ENCODE results near the gene NFKBIZ. TPM values are rescaled to one million over a fixed set of nuclear protein-coding genes. Genes with fewer than 3 reads are reported as not detected.

The NFKBIZ gene
- total RNA-seq, 1 donor from 2014 or later: 7.2 TPM

DNA sequence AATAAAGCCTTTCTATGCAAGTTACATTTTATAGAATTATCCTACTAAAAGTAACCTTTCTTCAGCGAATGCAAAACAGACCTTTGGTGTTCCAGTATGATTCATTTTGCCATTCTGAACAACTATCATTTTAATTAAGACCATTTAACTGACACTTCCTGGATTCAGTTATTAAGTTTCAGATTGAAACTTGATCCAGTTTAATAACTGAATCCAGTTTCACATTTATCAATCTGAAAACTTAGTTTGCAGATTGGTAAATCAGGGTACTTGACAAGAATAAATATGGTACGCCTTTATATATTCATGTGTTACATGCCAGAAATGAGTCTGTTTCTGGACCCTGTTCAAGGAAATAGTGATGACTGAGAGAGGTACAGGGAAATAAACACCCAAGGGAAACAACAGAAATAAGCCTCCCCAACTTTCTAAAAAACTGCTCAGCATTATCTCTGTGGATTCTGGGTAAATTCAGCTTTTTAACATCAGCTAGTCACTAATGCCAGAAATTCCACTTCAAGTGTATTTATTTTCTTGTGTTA is 23.3 kb upstream of the NFKBIZ start:
- DNase-seq (ENCODE audit: low read depth in 2 of 2): peak in 1 of 2 donors; percentile 32

DNA sequence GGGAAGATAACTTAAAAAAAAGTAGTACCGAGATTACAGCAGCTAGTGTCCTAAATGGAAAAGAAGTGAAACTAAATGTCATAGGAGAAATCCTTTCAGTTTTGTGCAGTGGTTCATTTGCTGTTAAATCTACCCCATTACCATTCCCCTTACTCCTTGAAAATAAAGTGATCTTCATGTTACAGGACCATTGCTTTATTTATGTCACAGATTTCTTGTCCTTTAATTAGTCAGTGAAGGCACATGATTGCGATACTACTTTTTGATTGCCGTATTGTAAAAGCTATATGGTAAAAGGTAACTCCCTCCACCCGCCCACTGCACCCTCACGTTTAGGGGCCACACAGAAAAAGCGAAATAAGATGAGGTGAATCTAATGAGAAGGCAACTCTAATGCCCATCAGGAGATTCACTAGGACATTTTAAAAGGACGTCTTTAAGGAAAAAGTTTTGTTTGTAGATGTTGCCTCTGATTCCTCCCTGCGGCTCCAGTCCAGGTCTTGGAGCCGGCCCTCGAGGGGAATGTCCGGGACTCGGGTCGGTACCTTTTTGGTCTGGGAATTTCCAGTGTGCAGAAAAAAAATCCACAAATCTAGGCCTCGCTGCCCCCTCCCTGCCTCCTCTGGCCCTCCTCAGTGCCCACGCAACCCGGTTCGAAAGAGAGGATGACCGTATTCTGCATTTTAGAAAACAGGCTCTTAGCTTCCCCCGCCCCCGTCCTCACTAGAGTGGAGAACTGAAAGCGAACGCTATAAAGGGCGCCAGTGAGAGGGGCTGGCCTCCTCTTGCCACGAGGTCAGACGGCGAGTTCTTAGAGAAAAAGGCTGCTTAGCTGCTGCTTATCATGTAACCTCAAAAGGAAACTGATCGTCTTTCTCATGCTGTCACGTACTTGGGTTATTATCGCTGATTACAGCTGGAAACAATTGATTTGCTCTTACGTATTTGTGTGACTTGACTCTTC is 21.8 kb upstream of the NFKBIZ start:
- peak; percentile 55 to 86 for DNase-seq (ENCODE audit: low read depth in 2 of 2)

DNA sequence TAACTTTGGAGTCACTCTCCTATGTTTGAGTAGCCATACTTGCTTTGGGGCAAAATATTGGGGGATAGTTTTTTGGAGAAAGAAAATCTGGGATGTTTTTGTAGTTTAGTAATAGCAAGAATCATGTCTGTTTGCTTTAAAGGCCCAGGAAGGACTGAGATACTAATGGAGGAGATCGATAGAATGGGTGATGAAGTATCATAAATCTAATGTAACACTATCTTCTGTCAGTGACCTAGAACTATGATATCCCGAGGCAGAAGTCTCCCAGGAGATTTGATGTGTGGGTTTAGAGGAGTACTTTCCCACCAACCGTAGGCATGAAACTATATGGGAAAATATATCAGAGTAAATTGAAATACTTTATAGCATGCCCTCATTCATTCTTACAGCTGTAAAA is 21.0 kb upstream of the NFKBIZ start:
- no peak for DNase-seq (ENCODE audit: low read depth in 2 of 2)

DNA sequence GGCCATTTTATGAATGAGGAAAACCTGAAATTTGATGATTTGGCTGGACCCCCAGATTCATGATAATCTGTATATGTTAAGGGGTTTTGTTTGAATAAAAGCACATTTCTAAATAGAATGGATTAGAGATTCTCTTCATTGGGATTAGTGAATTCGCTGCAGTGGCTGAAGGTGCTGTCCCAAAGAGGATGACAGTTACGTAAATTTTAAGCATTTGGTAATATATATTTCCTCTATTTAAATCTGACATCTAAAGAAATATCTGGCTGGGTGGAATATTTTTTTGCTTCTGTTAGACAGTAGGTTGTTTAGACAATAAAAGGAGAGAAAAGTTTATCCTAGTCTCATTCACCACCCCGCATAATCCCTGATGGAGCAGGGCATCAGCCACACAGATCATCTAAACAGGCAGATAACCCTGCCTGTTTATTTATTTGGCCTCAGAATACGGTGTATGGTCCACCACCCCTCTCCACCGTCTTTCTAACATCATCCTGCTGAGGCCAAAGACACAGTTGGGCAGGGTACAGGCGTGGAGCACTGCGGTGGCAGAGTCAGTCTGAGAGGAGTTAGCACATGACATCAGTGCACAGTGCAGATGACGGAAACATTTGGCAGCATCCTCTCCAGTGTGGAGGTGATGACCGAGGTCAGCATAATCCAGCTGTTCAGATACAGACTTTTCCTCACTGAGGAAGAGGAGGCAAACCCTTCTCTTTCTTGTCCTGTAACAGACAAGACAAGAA is 20.4 kb upstream of the NFKBIZ start:
- DNase-seq (ENCODE audit: low read depth in 2 of 2): peak; percentile 60 to 61

DNA sequence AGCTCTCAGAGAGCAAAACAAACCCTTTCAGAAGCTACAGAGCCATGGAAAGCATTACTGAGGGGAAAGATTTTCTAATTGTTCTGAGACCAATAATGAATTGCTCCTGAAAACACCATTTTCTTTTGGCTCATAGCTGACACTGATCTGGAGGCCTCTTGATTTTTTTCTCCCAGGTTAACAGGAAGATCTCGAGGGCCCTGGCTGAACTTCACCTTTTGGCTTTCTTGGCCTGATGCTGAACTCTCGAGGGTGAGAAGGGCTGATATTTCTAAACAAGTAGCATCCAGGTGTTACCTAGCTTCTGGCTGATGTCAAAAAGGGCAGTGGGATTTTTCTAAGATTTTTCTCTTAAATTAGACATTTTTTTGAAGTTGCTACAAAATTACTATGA is 19.9 kb upstream of the NFKBIZ start:
- no peak for DNase-seq (ENCODE audit: low read depth in 2 of 2)

DNA sequence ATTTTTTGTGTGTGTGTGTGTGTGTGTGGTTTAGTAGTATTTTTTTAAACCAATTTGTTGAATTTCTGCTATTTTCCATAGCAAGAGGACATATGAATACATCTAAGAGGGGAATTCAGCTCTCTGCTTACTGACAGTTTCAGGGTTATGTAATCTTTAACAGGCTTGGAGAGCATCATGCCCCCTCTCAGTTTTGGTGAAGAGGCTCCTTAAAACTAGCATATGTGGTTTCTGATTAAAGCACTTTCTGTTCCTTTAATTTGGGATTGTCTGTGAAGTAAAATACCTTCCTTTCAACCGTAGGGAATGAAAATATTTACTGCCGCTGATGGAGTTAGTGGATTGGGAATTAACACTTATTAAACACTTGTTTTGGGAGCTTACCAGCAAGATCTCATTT is 19.4 kb upstream of the NFKBIZ start:
- DNase-seq (ENCODE audit: low read depth in 2 of 2): no peak

DNA sequence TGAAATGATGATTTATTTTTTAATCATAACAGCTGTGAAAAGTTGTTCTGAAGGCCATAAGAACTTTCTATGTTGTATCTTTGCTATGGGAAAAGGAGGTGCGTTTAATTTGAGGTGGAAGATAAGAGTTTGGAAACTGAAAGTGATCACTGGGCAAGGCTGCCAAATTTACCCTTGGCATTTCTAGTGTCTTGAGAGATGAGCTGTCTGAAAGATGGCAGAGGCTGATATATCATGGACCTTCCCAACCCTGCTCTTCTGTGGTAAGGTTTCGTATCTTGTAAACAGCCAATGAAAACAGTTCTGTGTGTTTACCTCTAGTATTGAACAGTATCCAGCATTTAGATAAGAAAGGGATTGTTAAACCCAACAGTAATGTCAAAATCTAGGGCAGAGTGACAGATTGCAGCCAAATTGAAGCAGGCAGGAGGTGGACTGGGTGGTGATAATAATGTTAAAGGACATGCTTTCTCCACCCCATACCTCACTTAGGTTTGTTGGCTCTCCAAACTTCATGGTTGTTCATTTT is 15.8 kb upstream of the NFKBIZ start:
- DNase-seq (ENCODE audit: low read depth in 2 of 2): no peak

DNA sequence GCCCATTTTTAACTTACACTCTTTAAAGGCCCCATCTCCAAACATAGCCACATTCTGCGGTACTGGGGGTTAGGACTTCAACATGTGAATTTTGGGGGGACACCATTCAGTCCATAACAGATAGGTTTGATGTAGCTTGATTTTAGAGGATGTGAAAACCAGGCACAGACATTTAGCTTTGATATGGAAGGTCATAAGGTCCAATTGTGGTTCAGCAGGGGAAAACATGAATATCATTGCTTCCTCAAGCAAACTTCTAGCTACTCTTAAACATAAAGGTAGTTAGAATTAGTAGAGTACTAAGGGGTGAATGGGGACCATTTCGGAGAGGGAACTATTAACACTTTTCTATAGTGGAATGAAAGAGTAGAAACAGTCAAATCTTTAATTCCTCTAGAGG is 13.6 kb upstream of the NFKBIZ start:
- no peak for DNase-seq (ENCODE audit: low read depth in 2 of 2)

DNA sequence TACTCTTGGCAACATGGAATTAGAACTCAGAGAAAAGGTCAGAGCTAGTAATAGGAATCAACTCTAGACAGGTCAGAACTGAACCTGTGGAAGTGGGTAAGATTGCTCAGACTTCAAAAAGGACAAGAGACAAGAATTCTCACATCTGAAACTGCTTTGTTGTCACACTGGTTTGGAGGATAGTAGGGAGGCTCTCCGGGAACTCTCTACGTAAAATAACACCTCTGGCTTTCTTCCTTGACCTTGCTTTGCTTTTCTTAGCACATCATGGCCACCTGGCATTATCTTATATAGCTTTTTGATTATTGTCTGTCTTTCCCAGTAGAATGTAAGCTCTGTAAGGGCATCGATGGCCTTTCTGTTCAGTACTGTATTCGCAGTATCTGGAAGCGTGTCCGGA is 13.2 kb upstream of the NFKBIZ start:
- DNase-seq (ENCODE audit: low read depth in 2 of 2): no peak

DNA sequence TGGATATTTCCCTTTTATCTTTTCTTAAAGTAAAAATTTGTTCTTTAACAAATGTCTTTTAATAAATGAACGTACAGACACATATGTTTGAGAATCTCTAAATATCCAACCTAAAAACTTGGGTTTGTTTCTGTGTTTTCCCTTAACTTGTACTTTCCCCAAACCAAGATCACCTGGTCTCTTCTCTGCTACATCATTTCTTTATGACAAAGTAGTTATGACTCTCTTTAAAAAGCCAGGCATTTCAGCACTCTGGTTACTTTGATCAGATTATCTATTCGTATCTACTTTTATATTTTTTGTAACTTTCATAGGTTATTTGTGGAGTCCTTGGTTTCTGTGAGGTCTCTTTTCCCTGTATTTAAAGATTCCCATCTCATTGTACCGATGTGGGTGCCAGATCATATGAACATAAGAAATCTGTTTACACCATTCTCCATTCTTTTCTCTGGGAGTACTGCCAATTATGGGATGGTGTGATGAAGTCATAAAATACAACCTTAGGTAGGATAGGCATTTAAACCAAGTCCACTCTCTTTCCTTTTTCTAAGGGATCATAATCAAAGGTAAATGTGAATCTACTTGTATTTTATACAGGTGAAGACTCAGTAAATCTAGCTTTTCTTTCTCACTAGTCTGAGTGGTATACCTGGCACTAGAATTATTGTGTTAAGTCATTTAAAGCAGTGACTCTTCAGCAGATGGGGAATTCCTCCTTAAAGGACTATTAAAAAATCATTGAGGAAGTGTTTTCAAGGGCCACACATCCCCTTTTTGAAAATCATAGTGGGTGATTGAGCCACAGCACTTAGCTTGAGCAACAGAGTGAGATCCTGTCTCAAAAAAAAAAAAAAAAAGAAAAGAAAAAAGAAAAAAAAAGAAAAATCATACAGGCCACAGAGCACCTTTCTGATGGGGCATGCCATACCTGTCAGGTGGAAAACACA is 12.4 kb upstream of the NFKBIZ start:
- DNase-seq (ENCODE audit: low read depth in 2 of 2): peak; percentile 64 to 87

DNA sequence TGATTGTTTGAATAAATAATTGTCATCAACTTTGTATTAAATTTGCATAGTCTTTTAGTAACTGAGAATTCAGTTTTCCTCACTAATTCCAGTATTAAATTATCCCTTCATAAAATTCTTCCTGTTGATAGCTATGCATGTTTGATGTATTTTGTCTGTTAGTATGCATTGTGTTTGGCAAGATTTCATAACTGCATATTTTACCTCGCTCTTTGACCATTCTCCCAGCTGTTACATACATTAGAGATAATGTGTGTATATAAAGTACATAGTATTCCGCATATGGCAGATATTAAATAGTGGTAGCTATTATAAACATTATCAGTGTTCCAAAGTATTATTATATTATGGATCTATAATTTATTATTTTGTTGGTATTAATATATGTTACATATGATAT is 10.6 kb upstream of the NFKBIZ start:
- DNase-seq (ENCODE audit: low read depth in 2 of 2): no peak

DNA sequence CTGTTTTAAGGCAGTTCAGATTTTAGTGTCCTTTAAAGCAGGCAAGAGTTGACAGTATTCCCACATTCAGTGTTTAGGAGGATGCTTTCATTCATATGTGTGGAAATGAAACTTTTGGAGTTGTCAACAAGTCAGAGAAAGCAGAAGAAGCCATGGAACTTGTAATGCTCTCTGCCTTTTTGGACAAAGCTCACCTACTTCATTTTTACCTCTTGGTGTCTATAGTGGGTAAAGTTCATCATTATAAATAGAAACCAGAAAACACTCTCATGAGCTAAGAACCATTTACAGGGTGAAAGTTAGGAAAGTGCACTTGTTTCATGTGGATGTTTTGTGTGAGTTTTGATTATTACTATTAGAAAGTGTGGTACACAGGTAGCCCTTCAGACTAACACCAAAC is 9.2 kb upstream of the NFKBIZ start:
- DNase-seq (ENCODE audit: low read depth in 2 of 2): no peak

DNA sequence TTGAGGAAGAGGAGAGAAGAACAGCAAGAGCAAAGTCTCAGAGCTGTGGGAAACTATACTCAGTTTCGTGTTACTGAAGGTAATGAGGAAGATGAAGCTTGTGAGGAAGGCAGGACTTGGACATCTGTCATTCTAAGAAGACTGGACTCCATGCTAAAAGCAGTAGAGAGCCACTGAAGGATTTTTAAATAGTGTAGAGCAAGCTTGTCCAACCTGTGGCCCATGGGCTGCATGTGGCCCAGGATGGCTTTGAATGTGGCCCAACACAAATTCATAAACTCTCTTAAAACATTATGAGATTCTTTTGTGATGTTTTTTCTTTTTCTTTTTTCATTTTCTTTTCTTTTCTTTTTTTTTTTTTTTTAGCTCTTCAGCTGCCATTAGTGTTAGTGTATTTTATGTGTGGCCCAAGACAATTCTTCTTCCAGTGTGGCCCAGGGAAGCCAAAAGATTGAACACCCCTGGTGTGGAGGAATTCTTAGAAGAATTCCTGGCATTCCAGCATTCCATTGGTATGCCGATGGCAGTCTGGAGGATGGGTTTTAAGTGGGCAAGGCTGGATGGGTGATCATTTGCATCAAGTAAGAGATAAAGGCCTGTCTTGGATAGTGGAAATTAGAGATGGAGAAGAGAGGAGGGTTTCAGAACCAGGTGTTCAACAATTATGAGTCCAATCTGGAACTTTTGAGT is 6.9 kb upstream of the NFKBIZ start:
- DNase-seq (ENCODE audit: low read depth in 2 of 2): no peak

DNA sequence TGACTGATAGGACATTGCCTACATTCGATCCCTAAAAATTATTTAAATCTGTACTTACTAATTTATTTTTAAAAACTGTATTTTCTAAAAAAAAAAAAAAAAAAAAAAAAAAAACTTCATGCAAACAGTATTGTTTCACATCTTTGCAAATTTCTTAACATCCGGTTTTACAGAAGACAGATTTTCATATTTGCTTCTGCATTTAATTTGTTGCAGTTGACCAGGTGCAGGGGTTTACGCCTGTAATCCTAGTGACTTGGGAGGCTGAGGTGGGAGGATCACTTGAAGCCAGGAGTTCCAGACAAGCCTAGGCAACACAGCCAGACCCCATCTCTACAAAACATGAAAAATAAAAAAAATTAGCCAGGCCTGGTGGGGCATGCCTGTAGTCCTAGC is 6.4 kb upstream of the NFKBIZ start:
- DNase-seq (ENCODE audit: low read depth in 2 of 2): no peak

DNA sequence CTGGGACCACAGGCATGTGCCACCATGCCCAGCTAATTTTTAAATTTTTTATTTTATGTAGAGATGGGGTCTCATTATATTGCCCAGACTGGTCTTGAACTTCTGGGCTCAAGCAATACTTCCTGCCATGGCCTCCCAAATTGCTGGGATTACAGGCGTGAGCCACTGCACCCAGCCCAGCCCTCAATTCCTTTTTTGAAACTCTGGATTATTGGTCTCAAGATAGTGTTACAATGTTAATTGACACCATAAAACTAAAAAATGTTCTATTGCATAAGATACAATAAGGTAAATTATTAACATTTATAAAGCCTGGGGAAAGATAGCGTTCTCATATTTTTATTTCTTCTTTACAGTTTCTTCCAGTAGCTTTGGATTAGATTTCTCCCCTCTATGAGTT is 3.9 kb upstream of the NFKBIZ start:
- DNase-seq (ENCODE audit: low read depth in 2 of 2): no peak

DNA sequence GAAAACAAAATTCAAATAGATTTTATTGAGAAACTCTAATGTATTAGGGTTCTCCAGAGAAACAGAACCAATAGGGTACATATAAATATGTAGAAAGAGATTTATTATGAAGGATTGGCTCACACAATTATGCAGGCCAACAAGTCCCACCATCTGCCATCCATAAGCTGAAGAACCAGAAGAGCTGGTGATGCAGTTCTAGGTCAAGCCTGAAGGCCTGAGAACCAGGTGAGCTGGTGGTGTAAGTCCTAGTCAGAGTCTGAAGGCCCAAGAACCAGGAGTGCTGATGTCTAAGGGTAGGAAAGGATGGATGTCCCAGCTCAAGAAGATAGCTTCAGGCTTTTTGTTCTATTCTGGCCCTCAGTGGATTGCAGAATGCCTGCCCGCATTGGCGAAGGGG is 2.6 kb upstream of the NFKBIZ start:
- DNase-seq (ENCODE audit: low read depth in 2 of 2): no peak

DNA sequence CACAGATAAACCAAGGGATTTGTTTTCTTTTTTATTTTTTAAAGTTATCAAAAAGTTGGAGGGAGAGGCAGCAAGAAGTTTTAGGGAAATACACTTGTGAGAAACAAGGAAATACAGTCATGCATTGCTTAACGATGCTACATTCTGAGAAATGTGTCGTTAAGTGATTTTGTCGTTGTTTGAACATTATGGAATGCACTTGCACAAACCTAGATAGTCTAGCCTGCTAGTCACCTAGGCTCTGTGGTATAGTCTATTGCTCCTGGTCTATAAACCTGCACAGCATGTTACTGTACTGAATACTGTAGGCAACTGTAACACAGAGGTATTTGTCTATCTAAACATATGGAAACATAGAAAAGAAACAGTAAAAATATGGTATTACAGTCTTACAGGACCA is 2.0 kb upstream of the NFKBIZ start:
- no peak for DNase-seq (ENCODE audit: low read depth in 2 of 2)

DNA sequence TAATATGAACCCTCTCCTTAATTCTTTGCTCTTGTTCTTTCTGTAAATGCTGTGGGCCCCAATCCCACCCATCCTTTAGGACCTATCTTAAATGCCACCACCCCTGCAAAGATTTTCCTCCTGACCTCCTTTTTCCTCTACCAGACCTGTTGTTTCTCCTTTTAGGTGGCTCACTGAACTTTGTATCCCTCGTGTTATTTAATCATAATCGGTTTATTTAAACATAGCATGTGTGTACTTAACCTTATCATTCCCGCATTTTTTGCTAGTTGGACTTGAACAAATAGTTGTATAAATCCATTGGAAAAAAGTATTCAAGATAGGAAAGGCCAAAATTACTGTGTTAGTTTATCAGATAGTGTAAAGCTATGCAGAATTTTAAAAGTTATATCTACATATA is 988 bp upstream of the NFKBIZ start:
- DNase-seq (ENCODE audit: low read depth in 2 of 2): no peak

DNA sequence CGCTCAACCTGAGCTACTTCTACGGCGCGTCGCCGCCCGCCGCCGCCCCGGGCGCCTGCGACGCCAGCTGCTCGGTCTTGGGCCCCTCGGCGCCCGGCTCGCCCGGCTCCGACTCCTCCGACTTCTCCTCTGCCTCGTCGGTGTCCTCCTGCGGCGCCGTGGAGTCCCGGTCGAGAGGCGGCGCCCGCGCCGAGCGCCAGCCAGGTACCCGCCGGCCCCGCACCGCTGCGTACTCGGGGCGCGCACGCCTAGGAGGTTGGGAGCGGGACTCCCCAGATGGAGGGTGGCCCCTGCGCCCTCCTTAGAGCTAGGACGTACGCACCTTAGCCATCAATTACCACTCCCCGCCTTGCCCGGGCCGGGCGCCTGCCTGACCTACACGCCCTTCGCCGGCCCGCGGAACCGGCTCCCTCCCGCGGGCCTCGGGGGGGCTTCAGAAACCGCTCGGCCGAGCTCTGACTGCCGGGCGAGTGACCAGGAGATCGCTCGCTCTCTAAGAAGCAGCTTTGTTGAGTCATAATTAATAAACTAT is 466 bp downstream of the NFKBIZ start:
- DNase-seq (ENCODE audit: low read depth in 2 of 2): peak in 1 of 2 donors; percentile 37

Measured in dermis microvascular lymphatic vessel endothelial cell (primary cell).